Right lobe of liver (tissue), 4 donors: Measurements from ENCODE around the gene RAVER2.

Experiments
- CTCF ChIP-seq, 4 donors: fragments of 200-600 bp in 3 of 4; fragments of 450-650 bp in 1 of 4; IDR thresholded peaks; one replicate each; pipeline versions ENCODE4 v1.5.1 to v1.8.0; 2016 to 2022; ENCODE audit warnings: antibody characterized with exemption in 4 of 4, mild to moderate bottlenecking in 2 of 4
- POLR2A ChIP-seq: fragments of 450-650 bp; IDR thresholded peaks from one replicate; pipeline ENCODE4 v1.6.1; 2017; ENCODE audit warnings: antibody characterized with exemption, mild to moderate bottlenecking
- donor health status: DM: no; HTN: no; CAD: no.
- donor health status: DM: no; HTN: no; CAD: no.
- donor health status: DM: no; HTN: yes; CAD: no.

- no peak for TF ChIP-seq POLR2A
- no peak for TF ChIP-seq CTCF (IDR thresholded peaks at IDR 0.05)
Observed at GRCh38 chr1:64829411-64830029, 84.6 kb downstream of the RAVER2 start.
